ENCODE measurements around the gene TPX2. TPM values are rescaled to one million over a fixed set of nuclear protein-coding genes. Genes with fewer than 3 reads are reported as not detected.

Gene TPX2
- total RNA-seq, 4 donors from 2014 or later = 0.21 to 2.7 (median 0.40) TPM

- TF ChIP-seq POLR2A (IDR thresholded peaks at IDR 0.05) (peak in 1 of 2 donors; percentile 14), EP300 (IDR thresholded peaks at IDR 0.05) (peak; percentile 80 to 93), CTCF (IDR thresholded peaks at IDR 0.05) (peak in 1 of 5 experiments; percentile 14)
- Histone ChIP-seq H3K4me1 (peaks cover 0 to 81% (median 55%) of the 10 kb centered on the region in 4 donors), H3K27ac (peak overlapping the region; percentile 28 to 94 (median 80)), H3K9me3 (no peaks in the 10 kb centered on the region), H3K36me3 (peaks cover 0 to 11% (median 0%) of the 10 kb centered on the region in 3 donors), H3K27me3 (no peaks in the 10 kb centered on the region), H3K4me3 (no peak overlapping the region)
- DNase-seq (ENCODE audit: low spot score in 2 of 2) = peak in 1 of 2 donors; percentile 83
- 25 to 29% methylated on average over 6 of the region's 6 CpGs for WGBS, 2 donors
Measured at GRCh38 chr20:31698803-31699718, 40.0 kb upstream of the TPX2 start.

- H3K9me3 ChIP-seq = no peaks in the 10 kb centered on the region
- H3K27ac ChIP-seq = peak overlapping the region; percentile 28 to 94 (median 80)
- peaks cover 2 to 81% (median 56%) of the 10 kb centered on the region in 4 donors for H3K4me1 ChIP-seq
- 95 to 98% methylated on average over 7 of the region's 7 CpGs for WGBS, 2 donors
- H3K36me3 ChIP-seq = peaks cover 0 to 15% (median 0%) of the 10 kb centered on the region in 3 donors
- no peak for DNase-seq (ENCODE audit: low spot score in 2 of 2)
- no peak for TF ChIP-seq CTCF (IDR thresholded peaks at IDR 0.05)
- no peak for TF ChIP-seq EP300 (IDR thresholded peaks at IDR 0.05)
- no peak for TF ChIP-seq POLR2A (IDR thresholded peaks at IDR 0.05)
- H3K27me3 ChIP-seq = no peaks in the 10 kb centered on the region
- no peak overlapping the region for H3K4me3 ChIP-seq
Measured at GRCh38 chr20:31699801-31700728, 39.0 kb upstream of the TPX2 start.

GRCh38 chr20:31700747-31701146 is 38.3 kb upstream of the TPX2 start:
- no peak for TF ChIP-seq CTCF (IDR thresholded peaks at IDR 0.05)
- no peak for TF ChIP-seq POLR2A (IDR thresholded peaks at IDR 0.05)
- TF ChIP-seq EP300 (IDR thresholded peaks at IDR 0.05) = no peak
- no peak for DNase-seq (ENCODE audit: low spot score in 2 of 2)
- Histone ChIP-seq H3K27me3 (no peaks in the 10 kb centered on the region), H3K9me3 (no peaks in the 10 kb centered on the region), H3K4me3 (no peak overlapping the region), H3K36me3 (peaks cover 0 to 19% (median 0%) of the 10 kb centered on the region in 3 donors), H3K4me1 (peaks cover 4 to 81% (median 57%) of the 10 kb centered on the region in 4 donors), H3K27ac (peak overlapping the region; percentile 28 to 94 (median 62))
- WGBS, 2 donors = 78 to 87% methylated on average over 5 of the region's 5 CpGs

- Histone ChIP-seq H3K27me3 (no peaks in the 10 kb centered on the region), H3K4me1 (peaks cover 4 to 81% (median 56%) of the 10 kb centered on the region in 4 donors), H3K36me3 (peaks cover 0 to 23% (median 0%) of the 10 kb centered on the region in 3 donors), H3K4me3 (no peak overlapping the region), H3K27ac (peak overlapping the region in 3 of 4 donors; percentile 40 to 94 (median 83)), H3K9me3 (no peaks in the 10 kb centered on the region)
- TF ChIP-seq POLR2A (IDR thresholded peaks at IDR 0.05) (no peak), CTCF (IDR thresholded peaks at IDR 0.05) (no peak), EP300 (IDR thresholded peaks at IDR 0.05) (no peak)
- 77 to 81% methylated on average over 1 of the region's 1 CpG for WGBS, 2 donors
- no peak for DNase-seq (ENCODE audit: low spot score in 2 of 2)
Measured at GRCh38 chr20:31701591-31701990, 37.5 kb upstream of the TPX2 start.
